ENCODE data around the gene DKK3.

DKK3 gene

GRCh38 chr11:11963067-11963466 is 45.4 kb downstream of the DKK3 start:
- TF ChIP-seq CTCF (IDR thresholded peaks at IDR 0.05; ENCODE audit: extremely low read depth, insufficient read depth, missing control alignments) = no peak
- in situ Hi-C loops (cut with MboI; ENCODE audit: low pct_unique_long_range_greater_than_20kb, low sequenced_read_pairs, unreplicated experiment) = no loop called here
- DNase-seq (ENCODE audit: low spot score) = no peak

GRCh38 chr11:11961399-11962028 is 46.9 kb downstream of the DKK3 start:
- in situ Hi-C loops (cut with MboI; ENCODE audit: low pct_unique_long_range_greater_than_20kb, low sequenced_read_pairs, unreplicated experiment) = no loop called here
- no peak for TF ChIP-seq CTCF (IDR thresholded peaks at IDR 0.05; ENCODE audit: extremely low read depth, insufficient read depth, missing control alignments)
- DNase-seq (ENCODE audit: low spot score) = no peak

- TF ChIP-seq CTCF (IDR thresholded peaks at IDR 0.05; ENCODE audit: extremely low read depth, insufficient read depth, missing control alignments) = no peak
- DNase-seq (ENCODE audit: low spot score) = no peak
- in situ Hi-C loops (cut with MboI; ENCODE audit: low pct_unique_long_range_greater_than_20kb, low sequenced_read_pairs, unreplicated experiment) = no loop called here
These were observed 47.7 kb downstream of the DKK3 start for GRCh38 chr11:11960687-11961086.

GRCh38 chr11:11959601-11960000 is 48.8 kb downstream of the DKK3 start:
- TF ChIP-seq CTCF (IDR thresholded peaks at IDR 0.05; ENCODE audit: extremely low read depth, insufficient read depth, missing control alignments) = no peak
- DNase-seq (ENCODE audit: low spot score) = no peak
- in situ Hi-C loops (cut with MboI; ENCODE audit: low pct_unique_long_range_greater_than_20kb, low sequenced_read_pairs, unreplicated experiment) = no loop called here

GRCh38 chr11:11958403-11959231 is 49.8 kb downstream of the DKK3 start:
- DNase-seq (ENCODE audit: low spot score) = no peak
- no peak for TF ChIP-seq CTCF (IDR thresholded peaks at IDR 0.05; ENCODE audit: extremely low read depth, insufficient read depth, missing control alignments)
- in situ Hi-C loops (cut with MboI; ENCODE audit: low pct_unique_long_range_greater_than_20kb, low sequenced_read_pairs, unreplicated experiment) = no loop called here

GRCh38 chr11:11956006-11956405 is 52.4 kb downstream of the DKK3 start:
- DNase-seq (ENCODE audit: low spot score) = no peak
- TF ChIP-seq CTCF (IDR thresholded peaks at IDR 0.05; ENCODE audit: extremely low read depth, insufficient read depth, missing control alignments) = no peak
- in situ Hi-C loops (cut with MboI; ENCODE audit: low pct_unique_long_range_greater_than_20kb, low sequenced_read_pairs, unreplicated experiment) = no loop called here

All from GM13977 (cell line).